Measurements from ENCODE around the gene AUTS2.

- TF ChIP-seq, protein P1, sequence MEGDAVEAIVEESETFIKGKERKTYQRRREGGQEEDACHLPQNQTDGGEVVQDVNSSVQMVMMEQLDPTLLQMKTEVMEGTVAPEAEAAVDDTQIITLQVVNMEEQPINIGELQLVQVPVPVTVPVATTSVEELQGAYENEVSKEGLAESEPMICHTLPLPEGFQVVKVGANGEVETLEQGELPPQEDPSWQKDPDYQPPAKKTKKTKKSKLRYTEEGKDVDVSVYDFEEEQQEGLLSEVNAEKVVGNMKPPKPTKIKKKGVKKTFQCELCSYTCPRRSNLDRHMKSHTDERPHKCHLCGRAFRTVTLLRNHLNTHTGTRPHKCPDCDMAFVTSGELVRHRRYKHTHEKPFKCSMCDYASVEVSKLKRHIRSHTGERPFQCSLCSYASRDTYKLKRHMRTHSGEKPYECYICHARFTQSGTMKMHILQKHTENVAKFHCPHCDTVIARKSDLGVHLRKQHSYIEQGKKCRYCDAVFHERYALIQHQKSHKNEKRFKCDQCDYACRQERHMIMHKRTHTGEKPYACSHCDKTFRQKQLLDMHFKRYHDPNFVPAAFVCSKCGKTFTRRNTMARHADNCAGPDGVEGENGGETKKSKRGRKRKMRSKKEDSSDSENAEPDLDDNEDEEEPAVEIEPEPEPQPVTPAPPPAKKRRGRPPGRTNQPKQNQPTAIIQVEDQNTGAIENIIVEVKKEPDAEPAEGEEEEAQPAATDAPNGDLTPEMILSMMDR (optimal IDR thresholded peaks at IDR 0.05 in 1 of 3, IDR thresholded peaks at IDR 0.05 in 1 of 3, conservative IDR thresholded peaks at IDR 0.05 in 1 of 3; ENCODE audit: extremely low read depth in 1 of 3, insufficient read depth in 2 of 3, low read length in 3 of 3): no peak
- no peak for TF ChIP-seq EZH2 (IDR thresholded peaks at IDR 0.05; ENCODE audit: low read length)
These were observed 63.1 kb downstream of the AUTS2 start for GRCh38 chr7:69661342-69661741.
